H1 (cell line): ENCODE measurements around the gene ZNF626. TPM values are rescaled to one million over a fixed set of nuclear protein-coding genes. Genes with fewer than 3 reads are reported as not detected.

ENCODE experiments used
- CTCF ChIA-PET: fragments of 300-600 bp; sonication (Branson Sonifier 250); formaldehyde crosslinking; loops from one replicate; lab custom pipeline; 2021; ENCODE audit not compliant: partially characterized antibody; lab: Charles Lee
- POLR2A ChIA-PET: fragments of 300-600 bp; sonication (Branson Sonifier 250); formaldehyde crosslinking; loops from one replicate; lab custom pipeline; 2021; ENCODE audit warnings: inconsistent platforms; ENCODE audit not compliant: partially characterized antibody; lab: Charles Lee
- DNase-seq, 2 experiments: peaks; one replicate each; pipeline versions ENCODE4 v3.0.0 to v3.0.0-alpha.2; 2010 to 2022; ENCODE audit warnings: low spot score in 2 of 2, low read depth in 1 of 2, mixed read lengths in 1 of 2
- FAIRE-seq: peaks from 2 replicates; lab custom pipeline; 2011; peaks lifted over from hg19 to GRCh38; lab: Jason Lieb, UNC
- H2AFZ ChIP-seq: 2 replicates; pipeline ENCODE4 v1.8.1; 2012; ENCODE audit warnings: low read length, inconsistent platforms
- H2AK5ac ChIP-seq: 2 replicates; pipeline ENCODE4 v1.6.1; 2013; ENCODE audit warnings: low read depth, low read length
- H2BK120ac ChIP-seq: replicated peaks from 2 replicates; pipeline ENCODE3; 2013; ENCODE audit warnings: low read depth, low read length, inconsistent platforms
- H2BK12ac ChIP-seq: 2 replicates; pipeline ENCODE4 v1.6.1; 2013; ENCODE audit warnings: low read depth, low read length
- H2BK15ac ChIP-seq: 2 replicates; pipeline ENCODE4 v1.6.1; 2013; ENCODE audit warnings: low read length
- H2BK20ac ChIP-seq: 2 replicates; pipeline ENCODE4 v1.6.1; 2013; ENCODE audit warnings: low read length
- H2BK5ac ChIP-seq: 2 replicates; pipeline ENCODE4 v1.6.1; 2013; ENCODE audit warnings: low read depth, low read length
- H3K14ac ChIP-seq: 2 replicates; pipeline ENCODE4 v1.6.1; 2013; ENCODE audit warnings: inconsistent platforms; ENCODE audit not compliant: insufficient read length
- H3K18ac ChIP-seq: 2 replicates; pipeline ENCODE4 v1.6.1; 2013; ENCODE audit warnings: low read length; ENCODE audit errors: extremely low read depth
- H3K23ac ChIP-seq: 2 replicates; pipeline ENCODE4 v1.6.1; 2013; ENCODE audit warnings: inconsistent platforms; ENCODE audit not compliant: insufficient read length
- H3K23me2 ChIP-seq: 2 replicates; pipeline ENCODE4 v1.6.1; 2013; ENCODE audit warnings: low read depth, low read length
- H3K27ac ChIP-seq: 2 replicates; pipeline ENCODE4 v1.6.1; 2011; ENCODE audit warnings: low read depth, low read length, inconsistent platforms
- H3K27me3 ChIP-seq, 4 experiments: replicated peaks in 1 of 4; 1 replicate in 1 of 4; 2 replicates in 3 of 4; pipeline versions ENCODE4 v1.6.1 to v1.8.1; 2011 to 2013; ENCODE audit warnings: low read length in 3 of 4, mild to moderate bottlenecking in 3 of 4, inconsistent platforms in 2 of 4, mixed read lengths in 2 of 4, moderate library complexity in 1 of 4; ENCODE audit not compliant: control insufficient read depth in 3 of 4, insufficient read depth in 3 of 4; ENCODE audit errors: extremely low read depth in 1 of 4
- H3K36me3 ChIP-seq, 4 experiments: 2 replicates each; pipeline versions ENCODE4 v1.6.1 to v1.8.1; 2011 to 2013; ENCODE audit warnings: mild to moderate bottlenecking in 4 of 4, low read length in 3 of 4, moderate library complexity in 2 of 4, control low read depth in 1 of 4, inconsistent platforms in 1 of 4; ENCODE audit not compliant: insufficient read depth in 4 of 4, control insufficient read depth in 2 of 4
- H3K4ac ChIP-seq: replicated peaks from 2 replicates; pipeline ENCODE3; 2013; ENCODE audit warnings: low read length, low read depth, mixed read lengths, inconsistent platforms; ENCODE audit not compliant: insufficient read length
- H3K4me1 ChIP-seq, 4 experiments: replicated peaks in 1 of 4; 1 replicate in 1 of 4; 2 replicates in 3 of 4; pipeline versions ENCODE4 v1.6.1 to v1.8.1; 2011 to 2013; ENCODE audit warnings: low read length in 3 of 4, inconsistent platforms in 2 of 4, mixed read lengths in 1 of 4; ENCODE audit not compliant: insufficient read depth in 4 of 4, control insufficient read depth in 3 of 4
- H3K4me2 ChIP-seq, 2 experiments: 2 replicates each; pipeline versions ENCODE4 v1.6.1 to v1.8.1; 2011 to 2013; ENCODE audit warnings: low read depth in 2 of 2, low read length in 2 of 2, control low read depth in 1 of 2, inconsistent platforms in 1 of 2, mild to moderate bottlenecking in 1 of 2; ENCODE audit not compliant: insufficient read depth in 1 of 2
- H3K4me3 ChIP-seq, 4 experiments: fragments of 200-600, 300-600 bp in 1 of 4; sonication (generic), shearing (Covaris generic), sonication (Bioruptor Twin) in 1 of 4; 2 replicates each; pipeline versions ENCODE4 v1.5.1 to v1.8.1; 2011 to 2016; ENCODE audit warnings: low read length in 4 of 4, low read depth in 3 of 4, control low read depth in 2 of 4, inconsistent platforms in 2 of 4, mild to moderate bottlenecking in 2 of 4, mixed read lengths in 1 of 4, moderate library complexity in 1 of 4; ENCODE audit not compliant: insufficient read depth in 2 of 4; ENCODE audit errors: extremely low read depth in 1 of 4
- H3K56ac ChIP-seq: replicated peaks from 2 replicates; pipeline ENCODE3; 2013; ENCODE audit warnings: low read depth, mild to moderate bottlenecking, mixed read lengths, low read length, inconsistent platforms; ENCODE audit not compliant: insufficient read length
- H3K79me1 ChIP-seq: 2 replicates; pipeline ENCODE4 v1.6.1; 2013; ENCODE audit warnings: low read depth, low read length, control low read depth
- H3K79me2 ChIP-seq, 2 experiments: 2 replicates each; pipeline versions ENCODE4 v1.6.1 to v1.8.1; 2012 to 2013; ENCODE audit warnings: low read length in 2 of 2, mild to moderate bottlenecking in 2 of 2, inconsistent platforms in 1 of 2; ENCODE audit not compliant: insufficient read depth in 2 of 2, control insufficient read depth in 1 of 2
- H3K9ac ChIP-seq, 4 experiments: replicated peaks in 1 of 4; 1 replicate in 1 of 4; 2 replicates in 3 of 4; pipeline versions ENCODE4 v1.6.1 to v1.8.1; 2011 to 2013; ENCODE audit warnings: low read depth in 3 of 4, low read length in 3 of 4, control low read depth in 2 of 4, mild to moderate bottlenecking in 2 of 4, moderate library complexity in 2 of 4, inconsistent platforms in 1 of 4; ENCODE audit errors: extremely low read depth in 1 of 4
- H3K9me3 ChIP-seq, 2 experiments: 2 replicates each; pipeline versions ENCODE4 v1.6.1 to v1.8.1; 2012 to 2013; ENCODE audit warnings: mild to moderate bottlenecking in 2 of 2, moderate library complexity in 2 of 2, control low read depth in 1 of 2, inconsistent platforms in 1 of 2, low read depth in 1 of 2, low read length in 1 of 2, mixed read lengths in 1 of 2; ENCODE audit not compliant: insufficient read depth in 2 of 2
- H4K20me1 ChIP-seq, 2 experiments: replicated peaks in 1 of 2; 2 replicates each; pipeline versions ENCODE3 to v1.8.1; 2011 to 2013; ENCODE audit warnings: inconsistent platforms in 2 of 2, low read length in 2 of 2, mild to moderate bottlenecking in 1 of 2; ENCODE audit not compliant: insufficient read depth in 2 of 2, control insufficient read depth in 1 of 2
- H4K5ac ChIP-seq: 2 replicates; pipeline ENCODE4 v1.6.1; 2013; ENCODE audit warnings: low read length, low read depth, mixed read lengths, inconsistent platforms; ENCODE audit not compliant: insufficient read length
- H4K8ac ChIP-seq: 2 replicates; pipeline ENCODE4 v1.8.0; 2013; ENCODE audit warnings: mild to moderate bottlenecking, moderate library complexity, low read length, inconsistent platforms; ENCODE audit not compliant: insufficient read depth; ENCODE audit errors: extremely low read depth
- H4K91ac ChIP-seq: replicated peaks from 2 replicates; pipeline ENCODE3; 2013; ENCODE audit warnings: low read length, mixed read lengths, inconsistent platforms; ENCODE audit not compliant: insufficient read length
- CHD1 ChIP-seq: IDR thresholded peaks from 2 replicates; pipeline ENCODE4 v1.6.1; 2012; ENCODE audit warnings: low read depth, low read length, improper control_type of control experiment
- EGR1 ChIP-seq: IDR thresholded peaks from 2 replicates; pipeline ENCODE4 v1.6.1; 2011; ENCODE audit warnings: low read depth, low read length, borderline replicate concordance
- HDAC2 ChIP-seq, 2 experiments: fragments of 300-600 bp in 1 of 2; sonication (generic) in 1 of 2; IDR thresholded peaks; 2 replicates each; pipeline ENCODE4 v1.6.1; 2011 to 2012; ENCODE audit warnings: low read depth in 2 of 2, low read length in 2 of 2, mild to moderate bottlenecking in 2 of 2, moderate library complexity in 2 of 2, borderline replicate concordance in 1 of 2, inconsistent platforms in 1 of 2
- HDAC6 ChIP-seq: IDR thresholded peaks from one replicate; pipeline ENCODE4 v1.7.1; 2012; ENCODE audit warnings: low read depth, mild to moderate bottlenecking, inconsistent platforms, low read length, moderate library complexity
- KDM1A ChIP-seq: fragments of 200-600, 300-600 bp; sonication (generic); IDR thresholded peaks from 2 replicates; pipeline ENCODE4 v1.7.1; 2016; ENCODE audit warnings: mild to moderate bottlenecking, low read length, borderline replicate concordance
- POLR2AphosphoS5 ChIP-seq: IDR thresholded peaks from 2 replicates; pipeline ENCODE4 v1.6.1; 2011; ENCODE audit warnings: low read depth, low read length
- RFX5 ChIP-seq: IDR thresholded peaks from 2 replicates; pipeline ENCODE4 v1.6.1; 2011; ENCODE audit warnings: low read depth, low read length, improper control_type of control experiment, borderline replicate concordance
- SP2 ChIP-seq: IDR thresholded peaks from 2 replicates; pipeline ENCODE4 v1.6.1; 2012; ENCODE audit warnings: mild to moderate bottlenecking, low read length, inconsistent platforms
- WGBS, 2 experiments: shearing (Covaris generic) in 1 of 2; methylation state at CpG; one replicate each; pipeline versions ENCODE4 v1.1.6 to v1.1.7; 2013 to 2015; ENCODE audit warnings: low lambda C conversion rate in 2 of 2, mixed read lengths in 2 of 2, inconsistent platforms in 1 of 2, low coverage in 1 of 2, missing lambda C conversion rate in 1 of 2; ENCODE audit not compliant: insufficient replicate concordance in 2 of 2, insufficient coverage in 1 of 2, insufficient read length in 1 of 2; ENCODE audit errors: extremely low coverage in 1 of 2, missing lambda C conversion rate in 1 of 2; 5-methylcytosine and 5-hydroxymethylcytosine counted together
- polyA plus RNA-seq, 7 experiments: library from polyadenylated mRNA; depleted of rRNA in 3 of 7; stranded (reverse) in 5 of 7; unstranded in 2 of 7; fragments of >200 nt in 5 of 7; fragments of 200-250 nt in 2 of 7; gene quantifications; 1 replicate in 5 of 7; 2 replicates in 1 of 7; 4 replicates in 1 of 7; pipeline versions ENCODE4 v1.2.1 to v1.2.3, GENCODE V29; 2011 to 2013; ENCODE audit warnings: missing spikeins in 2 of 7, mixed read lengths in 2 of 7
- total RNA-seq: library from RNA; stranded (reverse); fragmentation: NEBNext Ultra II Directional; extraction: Animal tissue kit (Norgen Biotek cat#: 25700); gene quantifications from 2 replicates; pipeline ENCODE4 v1.2.1, GENCODE V29; 2021

ZNF626 gene
- total and polyA plus RNA-seq, 2 of the 8 experiments (the other 6 are each of a cell fraction or from before 2014, with no cell fraction given), result 4.7 to 28.4 TPM

GRCh38 chr19:20669263-20669662 is 7.9 kb upstream of the ZNF626 start:
- CTCF ChIA-PET, result no interaction called here

More at GRCh38 chr19:20669263-20669662, 7.9 kb upstream of the ZNF626 start:
- FAIRE-seq, result no peak
- no peak overlapping the region for H3K23ac ChIP-seq
- H3K27ac ChIP-seq, result no peak overlapping the region
- no peak for DNase-seq
- H2BK120ac ChIP-seq, result no peak overlapping the region
- no peak overlapping the region for H3K4me3 ChIP-seq
- H3K79me2 ChIP-seq, result no peaks in the 10 kb centered on the region
- no peaks in the 10 kb centered on the region for H3K27me3 ChIP-seq
- H4K5ac ChIP-seq, result no peak overlapping the region
- no peaks in the 10 kb centered on the region for H3K9me3 ChIP-seq
- no peak overlapping the region for H2BK12ac ChIP-seq
- no peak overlapping the region for H4K8ac ChIP-seq
- no peak overlapping the region for H4K91ac ChIP-seq
- H3K23me2 ChIP-seq, result no peaks in the 10 kb centered on the region
- no peak overlapping the region for H3K4me2 ChIP-seq
- H3K9ac ChIP-seq, result no peak overlapping the region
- POLR2A ChIA-PET, result interaction anchor here (1.2 to 1.5 kb wide), 2 partner anchors 8 to 20 kb away, joined by 3 to 4 read pairs; partner anchors contain the start of gene ZNF626
- TF ChIP-seq HDAC6, result no peak
- TF ChIP-seq POLR2AphosphoS5, result no peak
- TF ChIP-seq RFX5, result no peak
- no peak for TF ChIP-seq KDM1A
- no peak for TF ChIP-seq EGR1
- TF ChIP-seq CHD1, result no peak
- TF ChIP-seq HDAC2 (IDR thresholded peaks at IDR 0.05; ENCODE audit: borderline replicate concordance in 1 of 2, low read depth in 2 of 2, low read length in 2 of 2), result no peak
- TF ChIP-seq SP2, result no peak
- H4K20me1 ChIP-seq, result no peaks in the 10 kb centered on the region
- peaks cover 0 to 7% (median 2%) of the 10 kb centered on the region in 4 experiments; a peak in 3 of 7 replicates for H3K4me1 ChIP-seq
- no peak overlapping the region for H3K18ac ChIP-seq
- 89% methylated on average over 9 of the region's 9 CpGs; no CpG with 5 or more reads in 1 of the 2 experiments for whole genome bisulfite sequencing, 2 experiments
- no peak overlapping the region for H3K56ac ChIP-seq
- H2AK5ac ChIP-seq, result no peak overlapping the region
- no peak overlapping the region for H2BK20ac ChIP-seq
- no peak overlapping the region for H3K4ac ChIP-seq
- no peaks in the 10 kb centered on the region for H3K36me3 ChIP-seq
- H2AFZ ChIP-seq, result peak overlapping the region; percentile 82; the same call in 1 of the 2 replicates
- no peaks in the 10 kb centered on the region for H3K79me1 ChIP-seq
- H3K14ac ChIP-seq, result no peak overlapping the region
- no peak overlapping the region for H2BK15ac ChIP-seq
- no peak overlapping the region for H2BK5ac ChIP-seq
